Cardiac muscle cell (in vitro differentiated cells and primary cell): ENCODE data around the gene TIMM9. TPM values are rescaled to one million over a fixed set of nuclear protein-coding genes. Genes with fewer than 3 reads are reported as not detected.

Experiments used
- DNase-seq, 2 donors: peaks; one replicate each; pipeline versions ENCODE4 v3.0.0 to v3.0.0-alpha.2; 2010 to 2017; ENCODE audit warnings: low read depth in 1 of 2, low spot score in 1 of 2
- H3K27ac ChIP-seq: fragments of 200-600 bp; sonication (generic); 2 replicates; pipeline ENCODE4 v1.5.1; 2016
- H3K27me3 ChIP-seq: fragments of 200-600 bp; sonication (generic); 2 replicates; pipeline ENCODE4 v1.6.0; 2016; ENCODE audit warnings: control low read depth
- H3K36me3 ChIP-seq: fragments of 200-600 bp; sonication (generic); 2 replicates; pipeline ENCODE4 v1.5.1; 2016; ENCODE audit warnings: control low read depth
- H3K4me1 ChIP-seq: fragments of 200-600 bp; sonication (generic); 2 replicates; pipeline ENCODE4 v1.8.1; 2017; ENCODE audit warnings: low read depth, mild to moderate bottlenecking, mixed run types
- H3K4me3 ChIP-seq: fragments of 200-600 bp; sonication (generic); 2 replicates; pipeline ENCODE4 v1.5.1; 2016; ENCODE audit warnings: mild to moderate bottlenecking
- H3K9me3 ChIP-seq: fragments of 200-600 bp; sonication (generic); 2 replicates; pipeline ENCODE4 v1.5.1; 2017; ENCODE audit warnings: low read depth, mild to moderate bottlenecking, control low read depth
- CTCF ChIP-seq: IDR thresholded peaks from 2 replicates; pipeline ENCODE4 v1.5.1; 2012; ENCODE audit warnings: low read depth, mild to moderate bottlenecking, low read length
- polyA plus RNA-seq: library from polyadenylated mRNA; unstranded; fragments of >200 nt; fragmentation: Nextera tagmentation; extraction: Ambion mirVana; gene quantifications from 2 replicates; pipeline ENCODE4 v1.2.1, GENCODE V29; 2016
- total RNA-seq: library from RNA; depleted of rRNA; stranded (reverse); fragments of >200 nt; gene quantifications from 2 replicates; pipeline ENCODE4 v1.2.3, GENCODE V29; 2016

TIMM9 gene
- total and polyA plus RNA-seq, 2 experiments from 2014 or later, result 50.1 to 77.3 TPM

- H3K9me3 ChIP-seq, result no peaks in the 10 kb centered on the region
- no peaks in the 10 kb centered on the region for H3K4me1 ChIP-seq
- no peak overlapping the region for H3K4me3 ChIP-seq
- H3K36me3 ChIP-seq, result no peaks in the 10 kb centered on the region
- peaks cover 14% of the 10 kb centered on the region for H3K27me3 ChIP-seq
- no peak overlapping the region for H3K27ac ChIP-seq
- no peak for TF ChIP-seq CTCF
- DNase-seq, result no peak
These were observed 28.8 kb downstream of the TIMM9 start for GRCh38 chr14:58398495-58398894.

DNA sequence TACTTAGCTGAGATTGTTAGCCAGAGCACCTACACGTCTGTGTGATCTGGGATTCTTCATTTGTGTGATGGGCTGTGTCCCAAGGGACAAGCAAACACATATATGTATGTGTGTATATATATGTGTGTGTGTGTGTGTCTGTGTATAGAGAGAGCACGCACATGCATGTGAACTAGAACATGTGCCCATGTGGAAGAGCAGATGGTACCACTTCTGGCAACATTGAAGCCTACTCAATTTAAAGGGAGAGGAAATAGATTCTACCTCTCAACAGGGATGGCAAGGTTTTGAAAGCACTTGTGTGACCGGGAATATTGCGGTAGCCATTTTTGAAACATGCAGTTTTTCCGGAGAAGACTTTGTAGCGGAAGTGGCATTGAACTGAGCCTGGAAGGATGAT is 30.2 kb downstream of the TIMM9 start:
- Histone ChIP-seq H3K27ac (no peak overlapping the region), H3K4me1 (no peaks in the 10 kb centered on the region), H3K27me3 (peaks cover 14% of the 10 kb centered on the region), H3K36me3 (no peaks in the 10 kb centered on the region), H3K9me3 (no peaks in the 10 kb centered on the region), H3K4me3 (no peak overlapping the region)
- DNase-seq, result no peak
- TF ChIP-seq CTCF, result no peak

- peak; percentile 64 for TF ChIP-seq CTCF
These were observed 31.2 kb downstream of the TIMM9 start, which contains the start of gene TOMM20L for GRCh38 chr14:58395812-58396788. Gene TOMM20L, plus strand, starts transcription at chr14:58395930. Its CDS starts 28 bp downstream, at chr14:58395958.

DNA sequence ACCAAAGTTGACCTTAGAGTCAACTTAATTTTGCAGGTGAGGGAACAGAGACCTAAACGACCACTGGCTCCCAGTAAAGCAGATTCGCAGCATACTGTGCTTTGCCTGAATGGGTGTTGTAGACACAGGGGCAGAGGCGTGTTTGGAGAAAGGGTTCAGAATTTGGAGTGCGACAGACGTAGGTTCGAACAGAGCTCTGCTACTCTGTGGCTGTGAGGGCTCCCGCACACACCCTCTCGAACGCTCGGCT is 31.8 kb downstream of the TIMM9 start:
- Histone ChIP-seq H3K4me1 (no peaks in the 10 kb centered on the region), H3K27me3 (peaks cover 14% of the 10 kb centered on the region), H3K4me3 (peak overlapping the region; percentile 39), H3K36me3 (no peaks in the 10 kb centered on the region), H3K9me3 (no peaks in the 10 kb centered on the region), H3K27ac (no peak overlapping the region)
- DNase-seq, result no peak
- no peak for TF ChIP-seq CTCF

More at GRCh38 chr14:58395812-58396788, 31.2 kb downstream of the TIMM9 start, which contains the start of gene TOMM20L:
- peak; percentile 78 to 81 for DNase-seq
- H3K36me3 ChIP-seq, result no peaks in the 10 kb centered on the region
- no peaks in the 10 kb centered on the region for H3K4me1 ChIP-seq
- H3K4me3 ChIP-seq, result peak within 1 kb of the TSS; percentile 39
- no peaks in the 10 kb centered on the region for H3K9me3 ChIP-seq
- H3K27me3 ChIP-seq, result peaks cover 14% of the 10 kb centered on the region
- no peak within 1 kb of the TSS for H3K27ac ChIP-seq

DNA sequence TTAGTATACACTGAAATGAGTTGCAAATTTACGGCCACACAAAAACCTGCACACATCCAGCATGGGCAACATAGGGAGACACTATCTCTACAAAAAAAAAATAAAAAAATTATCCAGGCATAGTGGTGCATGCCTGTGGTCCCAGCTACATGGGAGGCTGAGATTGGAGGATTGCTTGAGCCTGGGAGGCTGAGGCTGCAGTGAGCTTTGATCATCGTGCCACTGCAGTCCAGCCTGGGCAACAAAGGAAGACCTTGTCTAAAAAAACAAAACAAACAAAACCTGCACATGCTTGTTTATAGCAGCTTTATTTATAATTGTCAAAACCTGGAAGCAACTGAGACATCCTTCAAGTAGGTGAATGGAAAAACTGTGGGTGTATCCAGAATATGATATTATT is 36.5 kb downstream of the TIMM9 start:
- H3K27me3 ChIP-seq, result peaks cover 4% of the 10 kb centered on the region
- no peaks in the 10 kb centered on the region for H3K36me3 ChIP-seq
- no peak for DNase-seq
- no peaks in the 10 kb centered on the region for H3K4me1 ChIP-seq
- no peaks in the 10 kb centered on the region for H3K9me3 ChIP-seq
- H3K4me3 ChIP-seq, result no peak overlapping the region
- TF ChIP-seq CTCF, result no peak
- no peak overlapping the region for H3K27ac ChIP-seq
